ENCODE data around the gene SLC22A23.

SLC22A23 gene

DNA sequence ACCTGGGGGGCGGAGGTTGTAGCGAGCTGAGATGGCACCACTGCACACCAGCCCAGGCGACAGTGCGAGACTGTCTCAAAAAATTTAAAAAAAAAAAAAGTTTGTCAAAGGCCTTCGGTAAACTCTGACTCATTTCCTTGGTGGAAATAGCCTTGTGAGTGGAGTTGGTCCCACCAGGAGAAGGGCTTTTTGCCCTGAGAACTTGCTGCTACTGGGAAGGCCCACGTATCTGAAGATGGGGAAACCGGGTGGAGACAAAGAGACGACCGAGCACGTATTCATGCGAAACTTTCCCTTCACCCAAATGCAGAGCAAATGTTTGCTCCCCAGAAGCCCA lies 51.7 kb downstream of the SLC22A23 start:
- Histone ChIP-seq H3K4me3 (ENCODE audit: low read depth in 1 of 2, low read length in 1 of 2) (no peak overlapping the region), H3K27ac (no peak overlapping the region), H3K9me3 (no peaks in the 10 kb centered on the region), H3K27me3 (peaks cover 13% of the 10 kb centered on the region), H3K4me1 (ENCODE audit: control insufficient read depth in 1 of 2, insufficient read depth in 1 of 2, low read depth in 1 of 2, low read length in 1 of 2) (no peaks in the 10 kb centered on the region), H3K36me3 (no peaks in the 10 kb centered on the region)
- TF ChIP-seq CTCF (IDR thresholded peaks at IDR 0.05): no peak

- TF ChIP-seq CTCF (IDR thresholded peaks at IDR 0.05): no peak
- no peak overlapping the region for H3K4me3 ChIP-seq (ENCODE audit: low read depth in 1 of 2, low read length in 1 of 2)
- no peaks in the 10 kb centered on the region for H3K36me3 ChIP-seq
- no peaks in the 10 kb centered on the region for H3K4me1 ChIP-seq (ENCODE audit: control insufficient read depth in 1 of 2, insufficient read depth in 1 of 2, low read depth in 1 of 2, low read length in 1 of 2)
- H3K9me3 ChIP-seq: no peaks in the 10 kb centered on the region
- H3K27me3 ChIP-seq: peaks cover 5% of the 10 kb centered on the region
- H3K27ac ChIP-seq: no peak overlapping the region
Observed at GRCh38 chr6:3403238-3404173, 53.3 kb downstream of the SLC22A23 start.

DNA sequence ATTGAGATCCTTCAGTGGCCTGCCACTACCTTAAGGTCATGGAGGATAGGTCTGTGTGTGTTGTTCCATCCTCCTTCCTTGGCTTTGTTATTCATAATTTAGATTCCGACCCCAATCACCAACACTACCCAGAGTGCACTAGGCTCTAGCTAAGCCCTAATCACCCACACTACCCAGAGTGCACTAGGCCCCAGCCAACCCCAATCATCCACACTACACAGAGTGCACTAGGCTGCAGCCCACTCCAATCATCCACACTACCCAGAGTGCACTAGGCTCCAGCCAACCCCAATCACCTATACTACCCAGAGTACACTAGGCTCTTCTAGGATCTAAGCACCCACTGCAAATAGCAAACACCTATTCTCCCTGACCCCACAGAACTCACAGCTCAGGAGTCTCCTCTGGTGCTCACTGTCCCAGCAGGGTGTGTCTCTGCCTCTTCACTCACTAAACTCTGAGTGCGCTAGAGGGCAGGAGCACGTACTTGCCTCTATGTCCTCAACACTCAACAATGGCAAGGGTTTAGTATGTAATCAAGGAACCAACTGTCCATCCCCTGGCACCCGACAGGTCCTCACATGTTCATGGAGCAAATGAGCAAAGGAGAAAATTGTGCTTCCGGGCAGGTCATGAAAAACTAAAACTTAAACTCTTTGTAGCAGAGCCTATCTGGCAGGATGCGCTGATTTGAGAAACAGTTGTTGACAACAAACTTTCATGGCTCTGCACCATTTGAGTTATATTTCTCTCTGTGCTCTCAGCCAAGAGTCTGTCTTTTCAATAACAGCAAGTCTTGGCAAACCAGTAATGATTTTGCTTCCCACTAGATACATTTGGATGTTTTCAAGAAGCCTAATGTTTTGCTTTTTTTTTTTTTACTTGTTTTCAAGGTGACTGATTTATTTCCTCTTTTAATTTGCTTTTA lies 54.3 kb downstream of the SLC22A23 start:
- peaks cover 5% of the 10 kb centered on the region for H3K27me3 ChIP-seq
- H3K9me3 ChIP-seq: no peaks in the 10 kb centered on the region
- H3K36me3 ChIP-seq: no peaks in the 10 kb centered on the region
- no peak for TF ChIP-seq CTCF (IDR thresholded peaks at IDR 0.05)
- no peaks in the 10 kb centered on the region for H3K4me1 ChIP-seq (ENCODE audit: control insufficient read depth in 1 of 2, insufficient read depth in 1 of 2, low read depth in 1 of 2, low read length in 1 of 2)
- H3K27ac ChIP-seq: no peak overlapping the region
- no peak overlapping the region for H3K4me3 ChIP-seq (ENCODE audit: low read depth in 1 of 2, low read length in 1 of 2)

DNA sequence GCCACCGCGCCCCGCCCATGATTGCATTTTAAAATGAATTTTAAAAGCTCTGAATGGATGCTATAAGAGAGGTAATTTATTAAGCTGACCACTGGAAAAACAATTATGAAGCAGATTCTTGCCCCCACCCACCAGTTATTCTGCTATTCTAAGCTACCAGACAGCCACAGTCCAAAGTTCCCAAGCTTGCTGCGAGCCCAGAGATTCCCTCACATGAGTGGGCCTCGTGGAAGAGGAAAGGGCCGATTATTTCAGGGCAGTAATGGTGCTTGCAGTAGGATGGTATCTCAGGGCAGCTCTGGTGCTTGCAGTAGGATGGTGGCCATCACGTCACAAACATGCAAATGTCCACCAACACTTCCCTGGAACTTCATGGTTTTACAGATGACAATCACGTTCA lies 56.7 kb downstream of the SLC22A23 start:
- no peaks in the 10 kb centered on the region for H3K4me1 ChIP-seq (ENCODE audit: control insufficient read depth in 1 of 2, insufficient read depth in 1 of 2, low read depth in 1 of 2, low read length in 1 of 2)
- H3K9me3 ChIP-seq: no peaks in the 10 kb centered on the region
- no peak overlapping the region for H3K4me3 ChIP-seq (ENCODE audit: low read depth in 1 of 2, low read length in 1 of 2)
- no peaks in the 10 kb centered on the region for H3K36me3 ChIP-seq
- H3K27me3 ChIP-seq: peaks cover 5% of the 10 kb centered on the region
- TF ChIP-seq CTCF (IDR thresholded peaks at IDR 0.05): no peak
- H3K27ac ChIP-seq: no peak overlapping the region

DNA sequence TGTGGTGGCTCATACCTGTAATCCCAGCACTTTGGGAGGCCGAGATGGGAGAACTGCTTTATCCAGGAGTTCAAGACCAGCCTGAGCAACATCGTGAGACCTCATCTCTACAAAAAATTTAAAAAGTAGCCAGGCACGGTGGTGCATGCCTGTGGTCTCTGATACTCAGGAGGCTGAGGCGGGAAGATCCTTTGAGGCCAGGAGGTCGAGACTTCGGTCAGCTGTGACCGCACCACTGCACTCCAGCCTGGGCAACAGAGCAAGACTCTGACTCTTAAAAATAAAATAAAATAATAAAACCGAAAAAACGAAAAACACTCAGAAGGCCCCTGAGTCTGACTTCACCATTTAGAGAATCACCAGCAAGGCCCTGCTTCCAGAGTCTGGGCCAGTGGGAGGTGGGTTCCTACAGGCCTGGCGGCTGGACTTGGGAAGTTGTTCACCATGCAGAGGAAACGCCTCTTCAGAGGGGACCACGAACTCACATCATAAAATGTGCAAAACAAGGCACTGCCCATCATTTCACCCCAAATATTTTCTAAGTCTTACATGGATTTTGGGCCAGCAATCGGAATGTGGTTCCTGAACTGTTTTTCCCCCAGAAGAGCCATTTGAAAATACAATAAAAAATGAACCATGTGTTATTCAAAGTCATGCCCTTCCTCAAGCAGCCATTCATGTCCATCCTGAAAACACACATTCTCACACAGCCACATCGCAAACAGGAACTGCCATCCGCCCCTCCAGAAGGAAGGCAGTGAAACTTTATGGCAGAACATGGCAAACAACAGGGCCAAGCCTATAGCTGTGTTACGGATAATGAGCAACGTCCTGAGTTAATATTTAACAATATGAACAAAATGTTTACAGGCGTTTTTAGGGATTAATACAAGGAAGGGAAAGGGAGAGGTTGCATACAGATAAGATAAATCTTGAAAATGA lies 57.8 kb downstream of the SLC22A23 start:
- H3K4me1 ChIP-seq (ENCODE audit: control insufficient read depth in 1 of 2, insufficient read depth in 1 of 2, low read depth in 1 of 2, low read length in 1 of 2): no peaks in the 10 kb centered on the region
- no peak for TF ChIP-seq CTCF (IDR thresholded peaks at IDR 0.05)

More for the DNA sequence above, 57.8 kb downstream of the SLC22A23 start:
- Histone ChIP-seq H3K27ac (no peak overlapping the region), H3K27me3 (peaks cover 5% of the 10 kb centered on the region), H3K36me3 (no peaks in the 10 kb centered on the region), H3K9me3 (no peaks in the 10 kb centered on the region), H3K4me3 (ENCODE audit: low read depth in 1 of 2, low read length in 1 of 2) (no peak overlapping the region)

All from neutrophil (primary cell).